Activated CD4-positive, alpha-beta T cell treated with anti-CD3 and anti-CD28 coated beads for 1 hour (primary cell): ENCODE measurements around the gene ASF1B.

Experiments
- DNase-seq: peaks from one replicate; pipeline ENCODE4 v3.0.0-alpha.2; 2020

The ASF1B gene

DNA sequence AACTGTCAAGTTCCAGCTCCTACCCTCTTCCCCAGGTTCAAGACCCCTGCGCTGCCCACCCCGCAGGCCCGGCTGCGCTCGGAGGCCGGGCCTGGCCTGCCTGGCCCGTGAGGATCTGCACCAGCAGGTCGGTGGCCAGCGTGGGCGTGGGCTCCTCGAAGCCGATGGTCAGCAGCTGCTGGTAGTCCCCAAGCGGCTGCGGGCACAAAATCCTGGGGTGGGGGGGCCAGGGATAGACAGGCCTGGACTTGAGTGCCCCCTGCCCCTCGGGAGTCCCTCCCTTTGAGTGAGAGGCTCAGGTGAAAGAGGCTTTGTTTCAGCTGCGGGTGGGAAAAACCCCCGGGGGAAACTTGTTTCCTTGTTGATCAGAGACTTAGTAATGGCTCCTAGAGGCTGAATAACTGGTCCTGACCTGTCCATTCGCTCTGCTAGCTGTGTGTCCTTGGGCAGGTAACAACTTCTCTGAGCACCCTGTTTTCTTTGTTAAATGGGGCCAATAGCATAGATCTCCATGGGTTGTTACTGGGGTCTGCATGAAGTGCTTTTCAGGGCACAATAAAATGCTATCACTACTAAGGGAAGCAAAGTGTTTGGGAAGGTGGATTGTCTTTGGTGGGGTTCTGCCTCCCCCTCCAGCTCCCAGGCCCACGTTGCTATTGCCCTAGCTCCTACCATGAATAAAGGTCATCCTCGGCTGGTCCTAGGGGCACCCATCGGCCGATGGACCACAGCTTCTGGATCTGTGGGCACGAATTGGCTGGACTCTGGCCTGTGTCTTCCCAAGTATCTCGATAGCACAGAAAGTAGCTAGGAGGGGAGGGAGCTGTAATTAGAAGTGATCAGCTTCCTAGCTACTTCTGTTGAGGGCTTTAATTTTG, 54.4 kb downstream of the ASF1B start:
- no peak for DNase-seq

DNA sequence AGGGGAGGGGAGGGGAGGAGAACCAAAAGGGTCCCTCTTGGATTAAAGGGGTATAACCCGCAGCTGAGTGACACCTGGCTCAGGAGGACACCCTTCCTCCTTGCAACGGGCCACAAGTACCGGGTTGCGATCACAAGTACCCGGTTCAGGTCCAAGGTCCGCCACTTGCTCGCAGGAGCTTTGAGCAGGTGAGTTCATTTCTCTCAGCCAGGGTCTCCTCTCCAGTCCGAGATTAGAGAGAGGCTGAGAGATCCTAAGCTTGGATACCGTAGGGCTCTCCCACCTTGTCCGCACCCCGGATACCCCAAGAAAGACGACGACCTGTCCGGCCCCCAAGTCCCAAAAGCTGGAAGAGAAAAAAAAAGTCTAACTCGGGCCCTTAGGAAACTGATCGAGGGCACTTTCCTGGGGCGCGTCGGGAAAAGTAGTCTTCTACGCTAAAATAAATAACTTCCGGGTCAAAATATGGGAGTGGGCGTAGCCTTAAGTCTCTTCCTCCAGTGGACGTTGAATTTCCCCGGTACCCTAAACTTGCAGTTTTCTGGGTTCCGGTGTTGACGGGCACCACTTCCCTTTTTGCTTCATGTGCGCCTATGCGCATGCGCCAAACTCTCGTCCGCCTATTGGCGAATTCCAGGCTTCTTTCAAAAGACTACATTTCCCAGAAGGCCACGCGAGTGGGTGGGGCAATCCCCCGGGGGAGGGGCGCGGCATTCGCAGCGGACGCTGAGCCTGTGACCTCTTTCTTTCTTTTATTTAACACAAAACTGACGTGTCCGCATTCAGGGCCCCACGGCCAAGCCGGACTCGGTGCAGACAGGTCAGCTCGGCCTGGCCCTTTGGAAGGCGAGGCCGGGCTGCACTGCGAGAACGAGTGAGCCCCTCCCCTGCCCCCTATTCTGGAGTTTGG, 55.2 kb downstream of the ASF1B start:
- peak; percentile 99 for DNase-seq

DNA sequence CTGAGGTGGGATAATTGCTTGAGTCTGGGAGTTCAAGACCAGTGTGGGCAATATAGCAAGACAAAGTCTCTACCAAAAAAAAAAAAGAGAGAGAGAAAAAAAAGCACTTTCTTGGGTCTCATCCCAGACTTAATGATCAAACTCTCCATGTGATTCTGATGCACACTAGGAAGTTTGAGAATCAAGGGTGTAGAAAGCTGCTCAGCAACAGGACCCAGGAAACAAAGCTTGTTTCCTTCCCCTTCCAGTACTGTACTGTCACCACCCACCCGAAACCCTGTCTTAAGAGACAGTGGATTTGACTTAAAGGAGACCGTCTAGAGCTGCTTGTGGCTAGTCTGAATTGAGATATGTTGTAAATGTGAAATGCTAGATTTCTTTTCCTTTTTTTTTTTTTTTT, 58.0 kb downstream of the ASF1B start:
- no peak for DNase-seq

DNA sequence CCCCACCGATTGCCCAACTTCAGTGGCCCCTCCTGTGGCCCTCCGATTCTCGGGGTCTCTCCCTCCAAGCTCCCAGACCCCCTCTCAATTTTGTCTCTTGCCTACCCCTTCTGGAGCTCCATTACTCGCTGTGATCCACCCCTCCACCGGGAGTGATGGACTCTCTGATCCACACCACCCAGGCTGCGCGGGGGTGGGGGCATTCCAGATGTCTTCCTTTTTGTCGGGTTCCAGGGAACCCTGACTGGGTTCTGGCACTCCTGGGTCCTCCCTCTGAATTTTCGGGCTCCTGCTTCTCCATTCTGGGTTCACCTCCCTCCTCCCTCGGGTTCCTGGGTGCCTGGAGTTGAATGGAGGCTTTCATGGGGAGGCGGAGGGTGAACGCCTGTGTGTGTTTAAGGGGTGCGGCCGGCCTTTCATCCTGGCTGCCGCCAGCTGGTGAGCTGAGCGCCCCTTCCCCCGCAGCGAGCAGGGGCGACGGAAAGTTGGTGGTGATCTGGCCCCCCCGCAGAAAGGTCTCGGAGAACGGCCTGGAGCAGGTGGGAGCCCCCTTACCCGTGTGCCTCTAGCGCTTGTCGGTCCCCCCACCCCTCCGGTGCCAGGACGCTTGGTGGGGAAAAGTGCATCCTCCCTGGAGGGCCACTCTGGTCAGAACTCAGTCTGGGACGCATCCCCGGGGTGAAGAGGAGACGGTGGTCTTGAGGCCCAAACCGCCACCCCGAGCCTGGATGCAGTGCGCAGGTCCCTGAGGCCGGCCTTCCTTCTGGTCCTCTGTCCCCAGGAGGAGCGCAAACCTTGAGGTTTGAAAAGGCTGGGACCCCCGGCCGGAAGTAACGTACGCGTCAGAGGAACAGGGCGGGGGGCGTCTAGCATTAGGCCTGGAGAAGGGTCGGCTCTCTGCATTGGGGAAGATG, 62.2 kb downstream of the ASF1B start:
- DNase-seq = no peak

DNA sequence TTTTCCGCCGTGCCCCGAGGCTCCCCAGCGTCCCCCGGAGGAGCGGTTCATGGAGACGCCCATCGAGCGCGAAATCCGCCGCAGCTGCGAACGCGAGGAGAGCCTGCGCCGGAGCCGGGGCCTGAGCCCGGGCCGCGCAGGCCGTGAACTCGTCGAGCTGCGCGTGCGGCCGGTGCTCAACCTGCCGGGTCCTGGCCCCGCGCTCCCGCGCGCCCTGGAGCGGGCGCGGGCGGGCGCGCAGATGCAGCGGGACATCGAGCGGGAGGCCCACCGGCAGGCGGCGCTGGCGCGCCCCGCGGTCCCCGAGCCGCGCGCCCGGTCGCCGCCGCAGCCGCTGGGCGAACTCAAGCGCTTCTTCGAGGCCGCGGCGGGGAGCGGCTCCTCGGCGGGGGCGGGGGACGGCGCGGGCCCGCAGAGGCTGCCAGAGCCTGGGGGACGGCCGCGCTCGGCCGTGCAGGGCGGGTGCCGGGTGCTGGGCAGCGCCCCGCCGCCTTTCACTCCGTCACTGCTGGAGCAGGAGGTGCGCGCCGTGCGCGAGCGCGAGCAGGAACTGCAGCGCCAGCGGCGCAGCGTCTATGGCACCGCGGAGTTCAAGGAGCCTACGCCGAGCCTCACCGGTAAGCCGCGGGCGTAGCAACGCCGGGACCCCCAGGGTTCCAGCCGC, 63.0 kb downstream of the ASF1B start:
- peak; percentile 63 for DNase-seq

DNA sequence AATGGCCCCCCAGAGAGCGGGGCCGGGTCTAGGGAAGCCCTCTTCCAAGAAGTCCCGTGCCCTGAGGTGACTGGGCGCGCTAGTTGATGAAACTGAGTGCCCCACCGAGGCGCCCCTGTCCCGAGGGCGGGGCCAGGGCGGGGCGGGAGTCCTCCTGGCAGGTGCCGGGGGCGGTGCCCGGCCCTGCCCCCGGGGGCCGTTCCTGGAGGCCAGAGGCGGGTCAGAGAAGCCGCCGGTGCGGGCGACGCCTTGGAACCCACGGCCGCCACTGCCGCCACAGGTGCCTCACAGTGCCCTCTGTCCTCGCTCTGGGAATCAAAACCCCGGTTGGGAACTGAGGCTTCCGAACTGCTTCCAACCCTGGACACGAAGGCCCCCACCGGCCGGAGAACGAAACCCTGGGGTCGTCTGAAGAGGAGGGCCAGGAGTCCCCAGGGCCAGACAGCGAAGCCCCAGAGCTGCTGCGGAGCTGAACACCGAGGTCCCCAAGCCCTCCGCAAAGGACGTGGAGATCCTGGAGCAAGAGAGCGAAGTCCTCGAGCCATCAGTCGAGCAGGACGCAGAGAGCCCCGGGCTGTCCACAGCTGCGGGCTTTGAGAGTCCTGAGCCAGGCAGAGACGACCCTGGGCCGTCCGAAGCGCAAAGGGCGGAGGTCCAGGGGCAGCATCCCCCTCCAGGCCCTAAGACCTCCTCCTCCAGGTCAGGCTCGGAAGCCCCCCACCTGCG, 63.7 kb downstream of the ASF1B start, which contains the start of gene MISP3:
MISP3 (plus strand) TSS at position 252 of the 726 bp plus-strand sequence. CDS start 524 bp downstream, outside the sequence.
- no peak for DNase-seq

DNA sequence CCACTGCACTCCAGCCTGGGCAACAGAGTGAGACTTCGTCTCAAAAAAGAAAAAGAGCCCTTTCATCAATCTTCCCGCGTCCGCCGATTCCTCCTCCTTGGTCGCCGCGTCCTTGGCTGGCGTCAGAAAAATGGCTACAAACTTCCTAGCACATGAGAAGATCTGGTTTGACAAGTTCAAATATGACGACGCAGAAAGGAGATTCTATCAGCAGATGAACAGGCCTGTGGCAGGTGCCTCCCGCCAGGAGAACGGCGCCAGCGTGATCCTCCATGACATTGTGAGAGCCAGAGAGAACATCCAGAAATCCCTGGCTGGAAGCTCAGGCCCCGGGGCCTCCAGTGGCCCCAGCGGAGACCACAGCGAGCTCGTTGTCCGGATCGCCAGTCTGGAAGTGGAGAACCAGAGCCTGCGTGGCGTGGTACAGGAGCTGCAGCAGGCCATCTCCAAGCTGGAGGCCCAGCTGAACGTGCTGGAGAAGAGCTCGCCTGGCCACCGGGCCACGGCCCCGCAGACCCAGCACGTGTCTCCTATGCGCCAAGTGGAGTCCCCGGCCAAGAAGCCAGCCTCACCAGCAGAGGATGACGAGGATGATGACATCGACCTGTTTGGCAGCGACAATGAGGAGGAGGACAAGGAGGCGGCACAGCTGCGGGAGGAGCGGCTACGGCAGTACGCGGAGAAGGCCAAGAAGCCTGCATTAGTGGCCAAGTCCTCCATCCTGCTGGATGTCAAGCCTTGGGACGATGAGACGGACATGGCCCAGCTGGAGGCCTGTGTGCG, 65.9 kb downstream of the ASF1B start:
- no peak for DNase-seq
